ENCODE results near the gene IFT172. TPM values are rescaled to one million over a fixed set of nuclear protein-coding genes. Genes with fewer than 3 reads are reported as not detected.

IFT172 gene
- total RNA-seq, 6 experiments from 2014 or later: 4.4 to 11.5 (median 6.2) TPM

GRCh38 chr2:27464443-27464842, 25.1 kb downstream of the IFT172 start:
- intact Hi-C loops (cut with DNase I): no loop called here
- no peak for DNase-seq
- Histone ChIP-seq H3K27ac (no peak overlapping the region), H3K27me3 (no peaks in the 10 kb centered on the region), H3K9me3 (no peaks in the 10 kb centered on the region), H3K4me1 (no peaks in the 10 kb centered on the region), H3K4me3 (no peak overlapping the region), H3K36me3 (no peaks in the 10 kb centered on the region)
- 91% methylated on average over 6 of the region's 7 CpGs for WGBS (ENCODE audit: insufficient coverage, low coverage, low lambda C conversion rate, missing lambda C conversion rate)
- ATAC-seq: no peak
- TF ChIP-seq POLR2A (IDR thresholded peaks at IDR 0.05) (no peak), CTCF (IDR thresholded peaks at IDR 0.05) (no peak)

GRCh38 chr2:27461118-27461517, 28.4 kb downstream of the IFT172 start:
- Histone ChIP-seq H3K4me1 (no peaks in the 10 kb centered on the region), H3K9me3 (no peaks in the 10 kb centered on the region), H3K36me3 (no peaks in the 10 kb centered on the region), H3K27ac (no peak overlapping the region), H3K27me3 (no peaks in the 10 kb centered on the region), H3K4me3 (no peak overlapping the region)
- peak; percentile 43 to 84 (median 64) for ATAC-seq
- WGBS (ENCODE audit: insufficient coverage, low coverage, low lambda C conversion rate, missing lambda C conversion rate): 77% methylated on average over 2 of the region's 8 CpGs
- intact Hi-C loops (cut with DNase I): no loop called here
- TF ChIP-seq POLR2A (IDR thresholded peaks at IDR 0.05): no peak
- TF ChIP-seq CTCF (IDR thresholded peaks at IDR 0.05): no peak
- peak; percentile 51 to 79 (median 71) for DNase-seq

GRCh38 chr2:27453968-27454367, 35.6 kb downstream of the IFT172 start:
- intact Hi-C loops (cut with DNase I): no loop called here
- H3K9me3 ChIP-seq: no peaks in the 10 kb centered on the region
- no peaks in the 10 kb centered on the region for H3K4me1 ChIP-seq
- WGBS (ENCODE audit: insufficient coverage, low coverage, low lambda C conversion rate, missing lambda C conversion rate): 97% methylated on average over 6 of the region's 7 CpGs
- H3K27me3 ChIP-seq: no peaks in the 10 kb centered on the region
- DNase-seq (no peak), ATAC-seq (no peak)
- peaks cover 0 to 17% (median 0%) of the 10 kb centered on the region in 4 donors for H3K36me3 ChIP-seq
- no peak overlapping the region for H3K4me3 ChIP-seq
- TF ChIP-seq POLR2A (IDR thresholded peaks at IDR 0.05) (no peak), CTCF (IDR thresholded peaks at IDR 0.05) (no peak)
- H3K27ac ChIP-seq: no peak overlapping the region

- H3K36me3 ChIP-seq: peaks cover 0 to 18% (median 0%) of the 10 kb centered on the region in 4 donors
- TF ChIP-seq CTCF (IDR thresholded peaks at IDR 0.05) (no peak), POLR2A (IDR thresholded peaks at IDR 0.05) (no peak)
- no peaks in the 10 kb centered on the region for H3K4me1 ChIP-seq
- H3K27me3 ChIP-seq: no peaks in the 10 kb centered on the region
- no peak for DNase-seq
- H3K9me3 ChIP-seq: no peaks in the 10 kb centered on the region
- no peak for ATAC-seq
- H3K27ac ChIP-seq: no peak overlapping the region
- H3K4me3 ChIP-seq: no peak overlapping the region
- WGBS (ENCODE audit: insufficient coverage, low coverage, low lambda C conversion rate, missing lambda C conversion rate): 86% methylated on average over 1 of the region's 1 CpG
- intact Hi-C loops (cut with DNase I): no loop called here
These were observed 38.4 kb downstream of the IFT172 start for GRCh38 chr2:27451095-27451494.

- no peak for DNase-seq
- Histone ChIP-seq H3K27me3 (no peaks in the 10 kb centered on the region), H3K9me3 (no peaks in the 10 kb centered on the region), H3K4me3 (no peak overlapping the region), H3K36me3 (peaks cover 0 to 9% (median 0%) of the 10 kb centered on the region in 4 donors), H3K4me1 (no peaks in the 10 kb centered on the region), H3K27ac (no peak overlapping the region)
- TF ChIP-seq CTCF (IDR thresholded peaks at IDR 0.05) (no peak), POLR2A (IDR thresholded peaks at IDR 0.05) (no peak)
- intact Hi-C loops (cut with DNase I): no loop called here
- ATAC-seq: no peak
- WGBS (ENCODE audit: insufficient coverage, low coverage, low lambda C conversion rate, missing lambda C conversion rate): 64% methylated on average over 3 of the region's 3 CpGs
These were observed 41.2 kb downstream of the IFT172 start for GRCh38 chr2:27448381-27448780.
